Smooth muscle cell of the coronary artery (primary cell): Measurements from ENCODE around the gene ZC3H8. TPM values are rescaled to one million over a fixed set of nuclear protein-coding genes. Genes with fewer than 3 reads are reported as not detected.

Experiments
- total RNA-seq: library from RNA; depleted of rRNA; stranded (reverse); fragments of >200 nt; gene quantifications from 2 replicates; pipeline ENCODE4 v1.2.3, GENCODE V29; 2014; ENCODE audit warnings: low replicate concordance

The ZC3H8 gene
- 5.5 and 6.4 TPM in 2 replicates for total RNA-seq

DNA sequence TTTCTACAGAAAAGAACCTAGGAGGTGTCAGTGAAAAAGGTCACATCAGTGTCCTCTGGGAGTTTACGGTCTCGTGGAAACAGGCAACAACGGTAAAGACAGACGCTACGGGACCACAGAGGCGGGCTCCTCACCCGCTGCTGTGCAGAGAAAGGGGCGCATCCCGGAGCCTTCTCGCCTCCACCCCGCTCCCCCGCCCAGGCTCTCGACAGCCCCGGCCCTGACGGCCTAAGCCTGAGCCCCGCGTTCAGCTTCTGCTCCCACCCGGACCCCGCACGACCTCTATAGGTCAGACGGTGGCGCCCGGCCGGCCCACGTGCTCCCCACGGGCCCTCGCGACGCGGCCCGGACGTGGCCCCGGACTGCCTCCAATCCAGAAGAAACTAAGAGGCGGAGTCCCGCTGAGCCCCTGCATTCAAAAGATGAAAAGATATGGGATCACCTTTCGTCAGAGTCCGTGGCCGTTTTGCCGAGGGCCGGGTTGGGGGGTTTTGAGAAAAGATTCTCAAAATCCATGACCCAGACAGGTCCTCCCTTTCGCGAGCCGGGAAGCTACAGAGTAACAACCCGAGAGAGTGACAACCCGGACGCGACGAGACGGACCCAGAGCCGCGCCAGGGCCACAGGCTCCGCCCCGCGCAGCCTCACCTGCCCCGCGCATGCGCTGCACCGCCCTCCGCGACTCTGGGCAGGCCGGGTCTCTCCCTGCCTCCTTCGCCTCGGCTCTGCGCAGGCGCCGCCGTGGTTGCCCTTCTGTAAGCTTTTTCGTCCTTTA is at the start of gene ZC3H8:
Gene ZC3H8 (minus strand): TSS at position 577 of the 775 bp plus-strand sequence. CDS start 61 bp downstream, at position 516.

DNA sequence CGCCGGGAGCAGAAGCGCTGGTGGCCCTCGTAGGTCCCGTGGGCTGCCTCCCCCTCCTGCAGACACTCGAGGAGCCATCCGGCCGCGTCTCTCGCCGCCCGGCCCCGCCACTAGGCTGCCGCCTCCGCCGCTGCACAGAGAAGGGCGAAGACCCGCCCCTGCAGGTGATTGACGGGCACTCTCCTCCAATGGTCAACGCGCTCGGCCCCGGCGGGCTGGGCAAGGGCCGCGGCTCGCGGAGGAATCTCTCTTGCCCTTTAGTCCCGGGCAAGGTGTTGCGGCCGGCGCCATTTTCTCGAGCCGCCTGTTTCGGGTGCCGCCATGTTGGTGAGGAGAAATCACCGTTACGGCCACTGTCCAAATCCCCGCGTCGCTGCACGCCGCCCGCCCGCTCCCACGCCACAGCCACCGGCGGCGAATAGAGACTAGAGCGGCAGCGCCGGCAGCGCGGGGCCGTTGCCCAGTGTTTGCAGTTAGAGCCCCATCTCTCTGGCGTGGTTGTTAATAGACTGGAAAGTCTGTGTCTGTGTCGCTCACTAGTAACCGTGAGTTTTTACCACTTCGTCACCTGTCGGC is 20.6 kb upstream of the ZC3H8 start, which contains the start of gene ZC3H6:
Gene ZC3H6 (plus strand): TSS at position 287 of the 576 bp plus-strand sequence. CDS start 398 bp downstream, outside the sequence.

Other genes with a start within 250 kb of the ZC3H8 start
- gene TMEM87B, start 199.8 kb downstream of the ZC3H8 start, total RNA-seq = 16.5 and 30.8 TPM in 2 replicates
- 4.0 and 4.6 TPM in 2 replicates for gene FBLN7, start 116.7 kb downstream of the ZC3H8 start, total RNA-seq
- 3.3 and 3.4 TPM in 2 replicates for gene ZC3H6, start 20.6 kb upstream of the ZC3H8 start, total RNA-seq
- gene RGPD8, start 178.6 kb upstream of the ZC3H8 start, total RNA-seq = 4.8 and 20.5 TPM in 2 replicates
- 26.8 and 28.0 TPM in 2 replicates for gene TTL, start 227.1 kb upstream of the ZC3H8 start, total RNA-seq